Hypothalamus (tissue), 51 donors: ENCODE measurements around the gene SAMD4A.

Experiments
- DNase-seq, 51 donors: peaks; one replicate each; lab custom pipeline; 2025; lab: John Stamatoyannopoulos, UW

SAMD4A gene

GRCh38 chr14:54565785-54566409 lies 1.0 kb upstream of the SAMD4A start:
- DNase-seq = peak; percentile 59 to 94 (median 84)

- peak in 14 of 51 donors; percentile 17 to 65 (median 48) for DNase-seq
These were observed 303 bp downstream of the SAMD4A start for GRCh38 chr14:54567224-54567638.

- DNase-seq = peak in 43 of 51 donors; percentile 15 to 80 (median 42)
These were observed 972 bp downstream of the SAMD4A start for GRCh38 chr14:54567639-54568561.

- DNase-seq = peak in 19 of 51 donors; percentile 1 to 56 (median 15)
These were observed 2.1 kb downstream of the SAMD4A start for GRCh38 chr14:54568821-54569595.

GRCh38 chr14:54570047-54570446 lies 3.1 kb downstream of the SAMD4A start:
- no peak for DNase-seq

GRCh38 chr14:54570631-54571415 lies 3.9 kb downstream of the SAMD4A start:
- no peak for DNase-seq

- no peak for DNase-seq
These were observed 5.4 kb downstream of the SAMD4A start for GRCh38 chr14:54572316-54572715.

GRCh38 chr14:54574528-54574927 lies 7.6 kb downstream of the SAMD4A start:
- no peak for DNase-seq

GRCh38 chr14:54577494-54577893 lies 10.6 kb downstream of the SAMD4A start:
- DNase-seq = no peak

- no peak for DNase-seq
These were observed 11.0 kb downstream of the SAMD4A start for GRCh38 chr14:54577977-54578376.

- DNase-seq = no peak
These were observed 12.7 kb downstream of the SAMD4A start for GRCh38 chr14:54579621-54580020.

- no peak for DNase-seq
These were observed 14.0 kb downstream of the SAMD4A start for GRCh38 chr14:54580933-54581332.

GRCh38 chr14:54582334-54582733 lies 15.4 kb downstream of the SAMD4A start:
- no peak for DNase-seq

GRCh38 chr14:54584097-54584496 lies 17.2 kb downstream of the SAMD4A start:
- no peak for DNase-seq

- no peak for DNase-seq
These were observed 18.3 kb downstream of the SAMD4A start for GRCh38 chr14:54585214-54585613.

- DNase-seq = no peak
These were observed 22.1 kb downstream of the SAMD4A start for GRCh38 chr14:54589076-54589475.

- no peak for DNase-seq
These were observed 22.9 kb downstream of the SAMD4A start for GRCh38 chr14:54589843-54590242.

GRCh38 chr14:54590481-54590880 lies 23.6 kb downstream of the SAMD4A start:
- no peak for DNase-seq

GRCh38 chr14:54591461-54591860 lies 24.5 kb downstream of the SAMD4A start:
- DNase-seq = no peak

GRCh38 chr14:54591866-54592265 lies 24.9 kb downstream of the SAMD4A start:
- DNase-seq = no peak
